Psoas muscle (tissue), 8 donors: ENCODE results near the gene RIMBP2. TPM values are rescaled to one million over a fixed set of nuclear protein-coding genes. Genes with fewer than 3 reads are reported as not detected.

Experiments used
- ATAC-seq, 4 donors: fragments of 200-7000 bp; cut with Tn5 transposase; one replicate each; pipeline ENCODE4 v1.9.1; 2020; ENCODE audit warnings: moderate library complexity in 3 of 4, mild to moderate bottlenecking in 2 of 4
- DNase-seq, 2 donors: peaks; one replicate each; pipeline ENCODE4 v3.0.0-alpha.2; 2020
- H3K27ac ChIP-seq: fragments of 200-600 bp; one replicate; pipeline ENCODE4 v1.8.0; 2022
- H3K27me3 ChIP-seq, 3 donors: fragments of 200-600 bp in 1 of 3; one replicate each; pipeline versions ENCODE4 v1.6.1 to v1.8.0; 2013 to 2022; ENCODE audit warnings: low read length in 2 of 3, mild to moderate bottlenecking in 2 of 3, moderate library complexity in 1 of 3; ENCODE audit not compliant: insufficient read depth in 3 of 3
- H3K36me3 ChIP-seq, 2 donors: fragments of 200-600 bp in 1 of 2; one replicate each; pipeline versions ENCODE4 v1.6.1 to v1.8.0; 2013 to 2022; ENCODE audit warnings: low read depth in 1 of 2, mild to moderate bottlenecking in 1 of 2, moderate library complexity in 1 of 2; ENCODE audit not compliant: insufficient read depth in 1 of 2
- H3K4me1 ChIP-seq: fragments of 200-600 bp; one replicate; pipeline ENCODE4 v1.8.0; 2022
- H3K4me3 ChIP-seq: fragments of 200-600 bp; one replicate; pipeline ENCODE4 v1.8.0; 2022; ENCODE audit warnings: mild to moderate bottlenecking
- H3K9me3 ChIP-seq: fragments of 200-600 bp; one replicate; pipeline ENCODE4 v1.8.0; 2022
- WGBS, 3 donors: extraction: QIAGEN DNeasy Blood & Tissue Kit; methylation state at CpG; one replicate each; pipeline versions ENCODE4 v1.1.6 to v1.1.7; 2013; 5-methylcytosine and 5-hydroxymethylcytosine counted together
- intact Hi-C, 2 donors: fragments of 100-400 bp; cut with DNase I; formaldehyde crosslinking; loops; one replicate each; pipeline versions ENCODE4 v1.11.0 to v1.14.2; 2022
- polyA plus RNA-seq, 3 donors: library from polyadenylated mRNA; stranded (reverse); fragments of 200-250 nt; gene quantifications; one replicate each; pipeline ENCODE4 v1.2.3, GENCODE V29; 2013
- total RNA-seq, 4 donors: library from RNA; stranded (reverse); fragmentation: NEBNext Ultra II Directional in 2 of 4; extraction: Animal tissue kit (Norgen Biotek cat#: 25700) in 2 of 4; gene quantifications; one replicate each; pipeline versions ENCODE4 v1.2.1 to v1.2.4, GENCODE V29; 2021 to 2023
- TF ChIP-seq, protein P1 (sequence below): fragments of 200-600 bp; IDR thresholded peaks from one replicate; pipeline ENCODE4 v1.8.0; 2022; ENCODE audit warnings: antibody characterized with exemption
- donor health status: healthy with polysubstance abuse.
- donor health status: DM: no; HTN: no; CAD: no; lungs with moderate emphysema.
- donor health status: Bipolar disorder and iron deficiency.
- donor health status: healthy.
- donor health status: DM: yes; HTN: yes; CAD: no.
- donor health status: DM: no; HTN: no; CAD: no.
- donor health status: DM: no; HTN: no; CAD: no.
- donor health status: DM: yes; HTN: yes; CAD: no.

Gene RIMBP2
- total and polyA plus RNA-seq, 7 donors: 0.05 to 1.2 (median 0.21) TPM

GRCh38 chr12:130683080-130683479 is 33.0 kb downstream of the RIMBP2 start:
- 60 to 79% (median 67%) methylated on average over 7 of the region's 7 CpGs for WGBS, 3 donors
- ATAC-seq (no peak), DNase-seq (no peak)
- H3K27ac ChIP-seq: no peak overlapping the region
- H3K27me3 ChIP-seq: peaks cover 6 to 36% (median 6%) of the 10 kb centered on the region in 3 donors
- intact Hi-C loops: no loop called here
- no peak overlapping the region for H3K4me3 ChIP-seq
- H3K9me3 ChIP-seq: no peaks in the 10 kb centered on the region
- no peaks in the 10 kb centered on the region for H3K4me1 ChIP-seq
- TF ChIP-seq, protein P1, sequence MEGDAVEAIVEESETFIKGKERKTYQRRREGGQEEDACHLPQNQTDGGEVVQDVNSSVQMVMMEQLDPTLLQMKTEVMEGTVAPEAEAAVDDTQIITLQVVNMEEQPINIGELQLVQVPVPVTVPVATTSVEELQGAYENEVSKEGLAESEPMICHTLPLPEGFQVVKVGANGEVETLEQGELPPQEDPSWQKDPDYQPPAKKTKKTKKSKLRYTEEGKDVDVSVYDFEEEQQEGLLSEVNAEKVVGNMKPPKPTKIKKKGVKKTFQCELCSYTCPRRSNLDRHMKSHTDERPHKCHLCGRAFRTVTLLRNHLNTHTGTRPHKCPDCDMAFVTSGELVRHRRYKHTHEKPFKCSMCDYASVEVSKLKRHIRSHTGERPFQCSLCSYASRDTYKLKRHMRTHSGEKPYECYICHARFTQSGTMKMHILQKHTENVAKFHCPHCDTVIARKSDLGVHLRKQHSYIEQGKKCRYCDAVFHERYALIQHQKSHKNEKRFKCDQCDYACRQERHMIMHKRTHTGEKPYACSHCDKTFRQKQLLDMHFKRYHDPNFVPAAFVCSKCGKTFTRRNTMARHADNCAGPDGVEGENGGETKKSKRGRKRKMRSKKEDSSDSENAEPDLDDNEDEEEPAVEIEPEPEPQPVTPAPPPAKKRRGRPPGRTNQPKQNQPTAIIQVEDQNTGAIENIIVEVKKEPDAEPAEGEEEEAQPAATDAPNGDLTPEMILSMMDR: no peak
- H3K36me3 ChIP-seq: no peaks in the 10 kb centered on the region

DNA sequence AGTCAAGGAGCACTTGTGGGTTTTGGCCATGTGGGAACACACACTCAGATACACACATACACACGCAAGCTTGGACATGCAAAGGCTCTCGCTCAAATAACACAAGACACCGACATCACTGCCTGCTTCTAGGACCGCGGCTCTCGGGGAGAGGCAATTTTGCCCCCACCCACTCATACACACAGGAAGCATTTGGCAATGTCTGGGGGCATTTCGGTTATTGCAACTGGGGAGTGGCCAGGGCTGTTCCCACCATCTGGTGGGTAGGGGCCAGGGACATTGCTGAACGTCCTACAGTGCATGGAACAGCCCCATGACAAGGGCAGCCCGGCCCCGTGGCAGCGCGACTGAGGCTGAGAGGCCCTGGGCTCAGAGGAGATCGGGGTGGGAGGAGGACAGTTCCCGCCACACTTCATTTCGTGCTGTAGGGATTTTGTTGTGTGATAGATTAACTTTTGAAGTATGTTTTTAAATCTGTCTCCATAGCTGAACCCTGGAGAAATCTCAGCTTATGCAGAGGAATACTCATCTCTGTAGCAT is 35.6 kb downstream of the RIMBP2 start:
- WGBS, 3 donors: 69 to 74% (median 72%) methylated on average over 15 of the region's 15 CpGs
- intact Hi-C loops: no loop called here
- TF ChIP-seq, protein P1: no peak

GRCh38 chr12:130677957-130678558 is 38.0 kb downstream of the RIMBP2 start:
- Histone ChIP-seq H3K27ac (no peak overlapping the region), H3K27me3 (no peaks in the 10 kb centered on the region), H3K9me3 (no peaks in the 10 kb centered on the region), H3K36me3 (no peaks in the 10 kb centered on the region), H3K4me1 (no peaks in the 10 kb centered on the region), H3K4me3 (no peak overlapping the region)
- WGBS, 3 donors: 68 to 81% (median 76%) methylated on average over 23 of the region's 23 CpGs
- TF ChIP-seq, protein P1: no peak
- intact Hi-C loops: no loop called here
- no peak for ATAC-seq
- no peak for DNase-seq

More for the DNA sequence above, 35.6 kb downstream of the RIMBP2 start:
- Histone ChIP-seq H3K9me3 (no peaks in the 10 kb centered on the region), H3K36me3 (no peaks in the 10 kb centered on the region), H3K4me1 (no peaks in the 10 kb centered on the region), H3K27ac (no peak overlapping the region), H3K4me3 (no peak overlapping the region), H3K27me3 (peaks cover 0 to 13% (median 0%) of the 10 kb centered on the region in 3 donors)
- no peak for ATAC-seq
- DNase-seq: no peak

- ATAC-seq: no peak
- 88 to 92% (median 91%) methylated on average over 15 of the region's 15 CpGs for WGBS, 3 donors
- Histone ChIP-seq H3K4me3 (no peak overlapping the region), H3K27me3 (no peaks in the 10 kb centered on the region), H3K4me1 (no peaks in the 10 kb centered on the region), H3K27ac (no peak overlapping the region), H3K36me3 (no peaks in the 10 kb centered on the region), H3K9me3 (no peaks in the 10 kb centered on the region)
- TF ChIP-seq, protein P1: no peak
- no peak for DNase-seq
- intact Hi-C loops: no loop called here
Measured at GRCh38 chr12:130675791-130676190, 40.3 kb downstream of the RIMBP2 start.

GRCh38 chr12:130675121-130675520 is 41.0 kb downstream of the RIMBP2 start:
- H3K9me3 ChIP-seq: no peaks in the 10 kb centered on the region
- no peaks in the 10 kb centered on the region for H3K4me1 ChIP-seq
- no peaks in the 10 kb centered on the region for H3K27me3 ChIP-seq
- intact Hi-C loops: no loop called here
- no peak overlapping the region for H3K27ac ChIP-seq
- H3K4me3 ChIP-seq: no peak overlapping the region
- ATAC-seq (no peak), DNase-seq (no peak)
- no peaks in the 10 kb centered on the region for H3K36me3 ChIP-seq
- TF ChIP-seq, protein P1: no peak
- WGBS, 3 donors: 93 to 95% (median 93%) methylated on average over 16 of the region's 16 CpGs
